AG09319 (cell line): ENCODE data around the gene PDE4D.

ENCODE experiments used
- DNase-seq: peaks from one replicate; pipeline ENCODE4 v3.0.0-alpha.2; 2010; ENCODE audit warnings: low read depth; ENCODE audit errors: extremely low read depth
- CTCF ChIP-seq: IDR thresholded peaks from 2 replicates; pipeline ENCODE4 v1.5.1; 2011; ENCODE audit warnings: low read depth, mild to moderate bottlenecking, inconsistent platforms, low read length, moderate library complexity

PDE4D gene

GRCh38 chr5:59178482-59178881 is 715.0 kb downstream of the PDE4D start:
- no peak for TF ChIP-seq CTCF
- DNase-seq: no peak

GRCh38 chr5:59178071-59178470 is 715.5 kb downstream of the PDE4D start:
- no peak for DNase-seq

GRCh38 chr5:59177644-59178043 is 715.9 kb downstream of the PDE4D start:
- no peak for DNase-seq
- TF ChIP-seq CTCF: no peak

More at GRCh38 chr5:59178071-59178470, 715.5 kb downstream of the PDE4D start:
- no peak for TF ChIP-seq CTCF

GRCh38 chr5:59174248-59174844 is 719.2 kb downstream of the PDE4D start:
- peak; percentile 95 for TF ChIP-seq CTCF

GRCh38 chr5:59173578-59173977 is 719.9 kb downstream of the PDE4D start:
- no peak for DNase-seq
- peak; percentile 47 for TF ChIP-seq CTCF

More at GRCh38 chr5:59174248-59174844, 719.2 kb downstream of the PDE4D start:
- DNase-seq: no peak

- DNase-seq: no peak
- no peak for TF ChIP-seq CTCF
Measured at GRCh38 chr5:59171131-59171530, 722.4 kb downstream of the PDE4D start.

- TF ChIP-seq CTCF: no peak
Measured at GRCh38 chr5:59169768-59170150, 723.8 kb downstream of the PDE4D start.

More at GRCh38 chr5:59169768-59170150, 723.8 kb downstream of the PDE4D start:
- DNase-seq: no peak
